SJCRH30 (cell line): ENCODE measurements around the gene A2M. TPM values are rescaled to one million over a fixed set of nuclear protein-coding genes. Genes with fewer than 3 reads are reported as not detected.

Experiments
- DNase-seq, 2 experiments: peaks; one replicate each; pipeline ENCODE4 v3.0.0-alpha.2; 2015 to 2020
- H3K27ac ChIP-seq: fragments of 250-450 bp; sonication (Bioruptor Pico); 2 replicates; pipeline ENCODE4 v1.5.1; 2020; ENCODE audit warnings: mild to moderate bottlenecking, moderate library complexity
- H3K27me3 ChIP-seq: fragments of 250-450 bp; sonication (Bioruptor Pico); 2 replicates; pipeline ENCODE4 v1.5.1; 2020; ENCODE audit warnings: mild to moderate bottlenecking, moderate library complexity
- H3K36me3 ChIP-seq: fragments of 250-450 bp; sonication (Bioruptor Pico); 2 replicates; pipeline ENCODE4 v1.5.1; 2020; ENCODE audit warnings: mild to moderate bottlenecking, moderate library complexity
- H3K4me1 ChIP-seq: fragments of 250-450 bp; sonication (Bioruptor Pico); 2 replicates; pipeline ENCODE4 v1.5.1; 2020; ENCODE audit warnings: mild to moderate bottlenecking, moderate library complexity
- H3K4me3 ChIP-seq: fragments of 250-450 bp; sonication (Bioruptor Pico); 2 replicates; pipeline ENCODE4 v1.5.1; 2020; ENCODE audit warnings: mild to moderate bottlenecking, moderate library complexity
- H3K9me3 ChIP-seq: fragments of 250-450 bp; sonication (Bioruptor Pico); replicated peaks from 2 replicates; pipeline ENCODE4 v1.5.1; 2020; ENCODE audit warnings: mild to moderate bottlenecking, moderate library complexity
- total RNA-seq: library from RNA; depleted of rRNA; stranded (reverse); fragments of >200 nt; shearing (Covaris generic); gene quantifications from 2 replicates; pipeline ENCODE4 v1.2.3, GENCODE V29; 2014; rRNA removed

Gene A2M
- total RNA-seq, 1 experiment from 2014 or later = 0.87 TPM

DNA sequence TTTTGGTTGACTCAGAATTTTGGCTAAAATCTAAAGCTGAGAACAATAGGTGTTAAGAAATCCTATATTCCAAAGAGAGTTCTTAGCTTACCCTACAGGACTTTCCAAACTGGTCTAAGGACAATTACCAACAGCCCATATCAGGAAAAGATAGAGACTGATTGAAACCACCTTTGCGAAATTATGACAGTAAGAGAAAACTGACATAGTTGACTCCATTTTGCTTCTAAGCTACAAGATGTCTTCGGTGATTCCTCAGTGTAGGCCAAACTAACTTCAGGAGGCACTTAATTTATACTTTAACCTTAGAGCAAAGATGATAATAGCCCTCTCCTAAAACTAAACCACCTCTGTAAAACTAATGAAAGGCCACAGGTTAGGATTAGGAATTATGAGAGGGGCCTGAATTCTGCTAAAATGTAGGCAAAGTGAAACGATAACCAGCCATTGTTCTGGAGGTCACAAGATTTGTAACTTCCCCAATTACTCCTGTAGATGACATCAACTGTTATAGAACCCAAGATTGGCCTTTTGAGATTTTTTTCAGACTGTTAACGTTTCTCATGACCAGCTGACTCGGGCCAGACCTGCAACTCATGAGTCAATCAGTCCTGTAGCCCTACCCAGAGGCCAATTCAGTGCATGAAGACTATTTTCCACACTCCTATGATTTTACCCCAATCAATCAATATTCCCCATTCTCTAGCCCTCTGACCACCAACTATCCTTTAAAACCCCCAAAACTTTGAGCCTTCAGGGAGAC lies 83.3 kb downstream of the A2M start:
- Histone ChIP-seq H3K9me3 (no peaks in the 10 kb centered on the region), H3K27me3 (no peaks in the 10 kb centered on the region), H3K27ac (no peak overlapping the region), H3K4me3 (no peak overlapping the region), H3K36me3 (no peaks in the 10 kb centered on the region), H3K4me1 (no peaks in the 10 kb centered on the region)
- DNase-seq = no peak

GRCh38 chr12:9030776-9031175 lies 84.9 kb downstream of the A2M start:
- Histone ChIP-seq H3K27me3 (no peaks in the 10 kb centered on the region), H3K27ac (no peak overlapping the region), H3K9me3 (no peaks in the 10 kb centered on the region)

GRCh38 chr12:9027161-9028059 lies 88.3 kb downstream of the A2M start:
- no peak overlapping the region for H3K27ac ChIP-seq
- no peaks in the 10 kb centered on the region for H3K36me3 ChIP-seq
- no peaks in the 10 kb centered on the region for H3K4me1 ChIP-seq
- no peaks in the 10 kb centered on the region for H3K9me3 ChIP-seq
- H3K4me3 ChIP-seq = no peak overlapping the region
- no peaks in the 10 kb centered on the region for H3K27me3 ChIP-seq
- no peak for DNase-seq

More at GRCh38 chr12:9030776-9031175, 84.9 kb downstream of the A2M start:
- Histone ChIP-seq H3K4me1 (no peaks in the 10 kb centered on the region), H3K4me3 (no peak overlapping the region), H3K36me3 (no peaks in the 10 kb centered on the region)
- no peak for DNase-seq

GRCh38 chr12:9024512-9024911 lies 91.2 kb downstream of the A2M start:
- H3K4me1 ChIP-seq = no peaks in the 10 kb centered on the region
- no peak overlapping the region for H3K27ac ChIP-seq
- H3K9me3 ChIP-seq = no peaks in the 10 kb centered on the region
- H3K36me3 ChIP-seq = no peaks in the 10 kb centered on the region
- DNase-seq = no peak
- no peaks in the 10 kb centered on the region for H3K27me3 ChIP-seq
- H3K4me3 ChIP-seq = no peak overlapping the region

GRCh38 chr12:9022592-9022991 lies 93.1 kb downstream of the A2M start:
- no peak for DNase-seq
- Histone ChIP-seq H3K27me3 (no peaks in the 10 kb centered on the region), H3K9me3 (0 out of 2 replicates have a peak, but pooled peaks cover 4% of the 10 kb centered on the region), H3K4me3 (no peak overlapping the region), H3K4me1 (no peaks in the 10 kb centered on the region), H3K36me3 (no peaks in the 10 kb centered on the region), H3K27ac (no peak overlapping the region)

Other genes starting within 250 kb of the A2M start
- gene PHC1, start 201.4 kb downstream of the A2M start, total RNA-seq = 43.6 and 49.8 TPM in 2 replicates
- 130 and 134 TPM in 2 replicates for gene M6PR, start 166.3 kb downstream of the A2M start, total RNA-seq
- 2.3 TPM in 2 replicates for gene KLRG1, start 126.4 kb downstream of the A2M start, total RNA-seq
- gene PZP, start 92.5 kb upstream of the A2M start, total RNA-seq = not detected in 2 replicates